ENCODE results near the gene PPARGC1A.

Gene PPARGC1A

DNA sequence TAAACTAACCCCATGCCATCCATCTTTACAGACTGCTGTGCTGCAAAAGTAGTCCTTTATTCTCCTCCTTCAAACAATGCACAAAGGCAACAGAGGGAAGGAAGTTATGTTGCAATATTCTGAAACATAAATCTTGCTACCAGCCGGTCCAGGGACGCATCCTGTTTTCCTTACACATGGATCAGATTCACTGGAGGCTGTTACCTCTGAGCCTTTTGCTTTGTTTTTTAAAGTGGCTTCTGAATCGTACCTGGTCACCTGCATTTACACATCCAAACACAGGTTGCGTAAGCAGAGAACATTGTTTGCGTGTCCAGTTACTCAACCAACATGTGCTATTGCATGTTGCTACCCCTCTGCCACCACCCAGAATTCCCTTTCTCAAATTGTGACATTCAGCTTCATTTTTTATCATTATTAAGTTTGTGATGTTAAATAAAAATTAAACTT, 8.8 kb downstream of the PPARGC1A start:
- in situ Hi-C loops (cut with MboI; ENCODE audit: low sequenced_read_pairs), result no loop called here

DNA sequence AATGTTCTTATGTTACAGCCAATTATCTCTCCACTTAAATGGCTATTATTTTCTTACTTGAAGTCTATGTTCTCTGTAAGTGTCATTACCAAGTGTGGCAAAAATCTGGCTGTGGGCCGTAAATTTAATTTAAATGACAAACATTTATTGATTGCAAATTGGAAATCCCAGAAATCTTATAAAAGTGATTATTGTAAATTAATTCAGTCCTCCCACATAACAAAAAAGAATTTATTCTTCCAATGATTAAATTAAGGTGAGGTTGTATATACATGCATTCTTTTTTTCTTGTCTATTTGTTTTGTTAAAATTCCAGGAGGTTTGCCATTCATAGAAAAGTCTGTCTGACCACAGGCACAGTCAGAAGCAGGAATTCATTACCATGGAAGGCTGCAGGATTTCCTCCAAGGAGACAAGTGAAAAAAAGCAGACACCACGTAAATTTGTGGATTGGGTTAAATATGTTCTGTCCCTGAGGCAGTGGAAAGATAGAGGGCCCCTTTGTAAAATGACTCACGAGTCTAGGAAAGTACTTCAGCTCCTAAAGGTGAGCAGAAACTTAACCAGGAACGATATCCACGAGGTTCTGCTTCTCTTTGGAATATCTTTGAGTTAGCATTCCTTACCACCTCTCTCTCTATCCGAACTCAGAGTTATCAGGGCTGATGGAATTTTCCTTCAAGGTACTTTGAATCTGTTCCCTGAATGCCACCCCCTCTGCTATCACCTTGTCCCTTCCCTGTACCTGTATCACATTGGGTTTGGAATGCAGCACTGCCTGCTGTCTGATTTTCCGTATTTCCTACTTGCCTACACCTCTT, 10.7 kb downstream of the PPARGC1A start:
- in situ Hi-C loops (cut with MboI; ENCODE audit: low sequenced_read_pairs), result no loop called here

DNA sequence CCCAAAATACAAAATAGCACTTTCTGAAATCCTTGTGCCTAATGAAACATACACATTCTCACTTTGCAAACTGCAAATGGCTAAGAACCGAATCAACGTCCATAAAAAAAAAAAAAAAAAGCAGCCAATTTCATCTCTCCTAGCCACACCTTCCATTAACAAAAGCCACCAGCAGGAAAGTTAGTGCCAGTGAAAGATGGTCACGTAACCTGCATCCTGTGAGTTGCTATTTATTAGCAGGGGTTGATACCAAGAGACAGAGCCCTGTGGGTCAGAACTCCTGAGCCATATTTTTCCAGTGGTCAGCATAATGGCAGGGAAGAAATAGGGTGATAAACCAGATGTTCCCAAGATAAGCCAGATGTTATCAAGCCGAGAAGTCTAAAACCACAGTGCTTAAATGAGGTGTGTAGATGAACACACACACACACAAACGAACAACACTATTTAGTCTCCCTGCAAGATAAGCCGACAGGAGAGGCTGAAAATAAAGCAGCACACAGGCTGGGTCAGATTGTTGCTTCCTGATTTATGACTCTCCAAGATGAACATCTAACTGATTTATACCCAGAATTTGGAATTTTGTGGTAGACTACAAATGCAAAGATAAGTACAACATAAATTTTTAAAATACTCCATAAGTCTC, 11.5 kb downstream of the PPARGC1A start:
- in situ Hi-C loops (cut with MboI; ENCODE audit: low sequenced_read_pairs), result no loop called here

DNA sequence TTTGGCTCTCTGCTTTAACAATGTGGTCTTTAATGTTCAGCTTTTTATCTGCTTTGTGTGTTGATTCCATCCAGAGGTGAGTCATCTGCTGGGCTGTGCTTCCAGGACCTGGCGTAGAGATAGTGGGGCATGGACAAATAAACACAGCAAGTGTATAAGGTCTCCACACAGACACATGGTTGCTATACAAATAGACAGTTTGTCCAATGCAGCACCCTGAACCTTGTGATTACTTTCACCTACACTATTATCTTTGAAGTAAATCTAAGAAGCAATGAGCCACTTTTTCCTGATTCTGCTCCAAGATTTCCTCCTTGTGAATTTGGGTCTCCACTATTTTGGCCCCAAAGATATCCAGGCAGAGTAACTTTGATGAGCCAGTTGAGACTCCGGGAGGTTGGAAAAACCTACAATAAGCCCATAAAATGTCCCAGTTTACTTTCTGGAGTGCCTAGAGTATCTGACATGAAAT, 12.1 kb downstream of the PPARGC1A start:
- in situ Hi-C loops (cut with MboI; ENCODE audit: low sequenced_read_pairs), result no loop called here

GRCh38 chr4:23876418-23877089, 13.3 kb downstream of the PPARGC1A start:
- in situ Hi-C loops (cut with MboI; ENCODE audit: low sequenced_read_pairs), result no loop called here

- in situ Hi-C loops (cut with MboI; ENCODE audit: low sequenced_read_pairs), result no loop called here
These were observed 14.5 kb downstream of the PPARGC1A start for GRCh38 chr4:23875317-23875716.

- in situ Hi-C loops (cut with MboI; ENCODE audit: low sequenced_read_pairs), result no loop called here
These were observed 15.3 kb downstream of the PPARGC1A start for GRCh38 chr4:23874536-23874901.

DNA sequence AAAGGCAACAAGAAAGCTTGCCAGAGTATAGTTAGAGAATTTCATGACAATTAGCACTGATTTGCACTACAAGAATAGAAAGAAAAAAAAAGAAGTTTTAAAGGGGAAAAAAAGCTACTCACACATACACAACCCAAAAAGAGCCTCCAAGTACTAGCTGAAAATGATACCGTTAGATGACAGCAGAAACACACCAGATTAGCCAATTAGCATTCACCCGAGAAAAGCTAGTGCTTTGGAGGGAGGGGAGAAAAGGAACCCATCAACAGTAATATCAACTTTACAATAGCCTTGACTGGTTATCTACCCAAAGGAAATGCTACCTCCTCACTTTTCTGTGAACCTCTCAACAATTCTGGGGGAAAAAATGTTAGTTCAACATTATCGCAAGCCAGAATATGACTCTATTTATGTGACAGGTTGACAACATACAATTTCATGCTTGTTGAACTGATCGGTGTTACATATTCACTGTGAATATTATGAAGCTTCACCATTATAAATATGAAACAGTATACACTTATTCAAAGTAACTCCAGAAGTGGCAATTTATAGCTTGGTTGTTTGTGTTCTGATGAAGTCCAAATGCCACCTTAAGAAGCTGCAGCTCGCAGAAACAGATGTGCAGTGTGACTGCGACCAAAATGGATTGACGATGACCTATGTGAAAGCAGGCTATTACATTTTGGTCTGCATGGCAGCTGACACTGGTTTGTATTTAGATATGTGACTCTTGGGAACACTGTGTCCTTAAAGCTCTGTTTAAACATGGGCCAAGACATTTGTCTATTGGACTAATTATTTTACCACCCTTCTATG, 15.9 kb downstream of the PPARGC1A start:
- in situ Hi-C loops (cut with MboI; ENCODE audit: low sequenced_read_pairs), result no loop called here

- in situ Hi-C loops (cut with MboI; ENCODE audit: low sequenced_read_pairs), result no loop called here
These were observed 18.4 kb downstream of the PPARGC1A start for GRCh38 chr4:23871426-23871825.

DNA sequence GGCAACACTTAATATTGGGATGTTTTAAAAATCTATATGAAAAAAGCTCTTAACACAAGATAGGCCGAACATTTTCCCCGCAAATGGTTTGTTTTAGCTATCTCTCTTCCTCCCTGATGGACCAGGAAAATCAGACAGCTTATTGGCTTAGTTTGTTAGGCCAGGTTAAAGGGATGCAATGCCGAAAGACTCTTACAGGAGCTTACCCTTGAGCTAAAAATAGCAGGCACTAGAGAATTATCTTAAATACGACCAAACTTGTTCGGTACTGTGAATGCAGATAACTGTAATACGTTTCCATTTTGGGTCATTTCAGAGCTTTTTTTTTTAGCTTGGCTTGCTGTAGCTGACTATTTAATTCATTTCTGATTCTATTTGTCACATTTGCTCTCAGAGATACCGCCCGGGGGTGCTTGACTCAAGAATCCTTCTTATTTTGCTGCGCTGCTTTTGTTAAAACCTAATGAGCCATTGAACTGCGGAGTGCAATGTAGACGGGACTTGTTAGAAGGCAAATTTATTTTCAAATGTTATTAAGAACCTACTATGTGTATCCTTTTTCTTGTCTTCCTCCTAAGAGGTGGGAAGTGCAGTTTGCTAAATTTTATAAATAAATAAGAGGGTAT, 23.3 kb downstream of the PPARGC1A start:
- in situ Hi-C loops (cut with MboI; ENCODE audit: low sequenced_read_pairs), result no loop called here

DNA sequence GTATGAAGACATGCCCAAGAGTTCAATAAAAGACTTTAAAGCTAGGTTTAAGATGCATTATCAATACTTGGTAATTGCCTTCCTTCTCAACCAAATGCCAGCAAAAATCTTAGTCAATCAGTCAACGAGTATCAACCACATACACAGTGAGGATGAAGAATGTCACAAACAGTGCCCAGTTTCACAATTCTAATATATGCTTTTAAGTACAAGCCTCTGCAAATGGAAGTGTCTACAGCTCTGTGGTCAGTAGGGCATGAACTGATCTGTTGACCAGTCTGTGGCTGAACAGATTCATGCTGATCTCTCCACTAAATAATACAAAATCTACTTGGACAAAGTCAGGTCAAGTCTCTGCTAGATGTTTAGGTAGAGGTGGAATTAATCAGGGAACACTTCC, 27.9 kb downstream of the PPARGC1A start:
- in situ Hi-C loops (cut with MboI; ENCODE audit: low sequenced_read_pairs), result no loop called here

DNA sequence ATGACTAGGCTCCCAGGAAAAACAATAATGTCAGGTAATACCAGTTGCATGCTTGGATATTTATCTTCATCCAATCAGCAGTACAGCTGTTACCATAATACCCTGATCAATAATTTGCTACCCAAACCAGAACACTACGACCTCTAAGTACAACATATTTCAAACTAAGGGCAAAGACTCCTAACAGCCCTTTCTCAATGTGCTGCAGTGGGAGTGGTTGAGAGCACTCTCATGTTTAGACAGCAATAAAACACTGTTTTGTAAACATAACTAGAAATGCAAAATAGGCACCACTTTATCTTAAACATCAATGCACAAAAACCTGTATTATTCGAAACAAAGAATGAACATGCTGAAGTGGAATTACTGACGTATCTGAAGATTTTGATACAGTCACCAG, 28.9 kb downstream of the PPARGC1A start:
- in situ Hi-C loops (cut with MboI; ENCODE audit: low sequenced_read_pairs), result no loop called here

GRCh38 chr4:23857367-23857959, 32.4 kb downstream of the PPARGC1A start:
- in situ Hi-C loops (cut with MboI; ENCODE audit: low sequenced_read_pairs), result no loop called here

DNA sequence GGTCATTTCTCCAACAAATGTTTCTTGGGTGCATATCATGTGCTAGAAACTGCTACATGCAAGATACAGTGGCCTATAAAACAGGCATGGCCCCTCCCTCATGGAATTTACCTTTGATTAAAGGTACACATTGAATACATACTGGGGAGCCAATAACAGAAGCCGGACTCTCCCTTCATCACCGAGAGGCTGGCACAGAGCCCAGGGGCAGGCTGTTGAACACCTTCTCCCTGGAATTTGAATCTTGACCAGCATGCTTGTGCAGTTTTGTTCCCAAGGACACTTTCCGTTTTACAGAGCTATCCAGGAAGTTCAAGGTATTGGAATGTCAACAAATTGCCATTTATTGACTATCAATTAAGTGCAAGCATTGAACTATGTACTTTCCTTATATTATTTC, 33.2 kb downstream of the PPARGC1A start:
- in situ Hi-C loops (cut with MboI; ENCODE audit: low sequenced_read_pairs), result no loop called here

DNA sequence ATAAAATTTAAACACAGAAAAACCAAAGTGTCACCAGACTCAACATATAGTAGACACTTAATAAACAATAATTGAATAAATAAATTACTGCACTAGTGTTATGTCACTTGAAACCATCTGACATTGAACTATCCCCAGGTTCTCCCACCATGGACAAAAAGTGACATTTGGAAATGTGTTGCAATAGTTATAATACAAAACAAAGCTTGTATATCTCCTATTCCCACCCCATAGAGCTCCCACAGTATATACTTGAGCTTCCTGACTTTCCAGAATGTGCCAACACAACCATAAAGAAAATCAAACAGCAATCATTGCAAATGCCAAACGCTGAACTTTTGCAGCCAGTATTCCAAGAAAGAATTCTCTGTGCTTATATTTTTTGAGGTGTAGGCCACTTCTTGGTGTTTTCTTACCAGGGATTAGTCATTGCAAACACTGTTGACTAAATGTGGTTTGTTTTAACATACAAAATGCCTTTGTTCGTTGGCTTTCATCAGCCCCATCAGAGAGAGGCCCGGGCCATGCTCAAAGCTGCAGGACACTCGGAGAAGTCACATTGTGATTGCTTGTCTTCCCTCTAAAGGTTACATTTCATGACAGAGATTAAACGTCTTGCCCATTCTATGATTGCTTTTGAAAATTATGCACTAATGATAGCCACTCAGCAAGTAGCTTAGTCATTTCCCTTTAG, 33.8 kb downstream of the PPARGC1A start:
- in situ Hi-C loops (cut with MboI; ENCODE audit: low sequenced_read_pairs), result no loop called here

DNA sequence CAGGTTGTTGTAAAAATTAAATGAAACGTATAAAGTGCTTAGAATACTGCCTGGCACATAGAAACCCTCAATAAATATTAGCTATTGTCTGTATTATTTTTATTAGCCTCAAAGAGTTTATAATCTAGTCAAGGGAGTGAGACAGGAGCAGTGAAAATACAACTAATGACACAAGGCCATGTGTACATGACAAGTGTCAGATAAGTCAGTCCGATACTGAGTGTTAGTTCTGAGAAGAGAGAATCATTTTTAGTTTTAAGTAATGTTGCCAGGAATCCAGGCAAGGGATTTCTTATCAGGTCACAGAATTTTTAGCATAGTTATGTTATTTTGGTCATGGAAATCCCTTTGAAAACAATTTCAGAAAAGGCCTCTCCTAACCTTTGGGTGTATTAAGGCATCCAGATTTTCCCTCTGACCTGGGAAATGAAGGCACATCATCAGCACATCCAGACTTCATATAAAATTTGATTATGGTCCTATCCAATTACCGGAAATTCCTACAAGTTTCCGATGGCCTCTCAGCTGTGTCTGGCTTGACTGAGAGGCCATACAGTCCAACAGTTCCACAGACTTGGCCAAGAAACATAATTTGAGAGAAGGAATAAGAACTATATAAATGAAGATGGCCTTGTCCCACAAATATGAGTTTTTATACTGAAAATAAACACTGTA, 35.7 kb downstream of the PPARGC1A start:
- in situ Hi-C loops (cut with MboI; ENCODE audit: low sequenced_read_pairs), result no loop called here

DNA sequence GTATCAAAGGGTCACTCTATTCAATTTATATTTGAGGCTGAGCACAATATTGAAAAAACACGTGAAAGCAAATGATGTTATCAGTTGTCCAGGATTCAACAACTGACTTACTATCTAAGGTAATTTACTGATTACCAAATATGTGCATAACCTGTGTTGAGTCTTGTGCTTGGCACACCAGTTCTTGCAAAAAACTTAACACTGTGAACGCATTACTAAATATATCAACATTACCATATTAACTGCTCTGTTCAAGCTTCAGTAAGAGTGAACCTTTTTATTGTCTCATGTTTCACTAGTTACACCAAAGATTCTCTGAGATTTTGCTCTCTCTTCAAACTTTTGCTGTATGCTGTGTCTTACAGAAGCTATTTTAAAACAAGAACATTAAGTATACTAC, 38.4 kb downstream of the PPARGC1A start:
- in situ Hi-C loops (cut with MboI; ENCODE audit: low sequenced_read_pairs), result no loop called here

- in situ Hi-C loops (cut with MboI; ENCODE audit: low sequenced_read_pairs), result no loop called here
These were observed 42.7 kb downstream of the PPARGC1A start for GRCh38 chr4:23847158-23847557.

DNA sequence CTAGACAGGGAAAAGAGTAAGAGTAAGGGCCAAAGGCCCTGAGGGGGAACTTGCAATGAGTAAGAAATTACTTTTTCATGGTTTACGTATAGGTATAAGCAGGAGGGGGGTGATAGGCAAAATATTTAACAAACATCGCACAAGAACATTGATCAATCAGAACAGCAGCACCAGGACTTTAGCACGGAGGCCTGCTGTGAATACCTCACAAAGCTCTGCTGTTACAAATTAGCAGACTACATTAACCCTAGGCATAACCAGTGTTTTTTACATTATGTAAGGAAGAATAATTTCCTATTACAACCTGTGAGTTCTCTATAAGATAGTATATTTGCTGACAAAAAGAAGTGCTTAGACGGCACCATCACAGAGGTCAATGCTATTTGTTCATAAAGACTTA, 44.9 kb downstream of the PPARGC1A start:
- in situ Hi-C loops (cut with MboI; ENCODE audit: low sequenced_read_pairs), result no loop called here
